ENCODE results near the gene HEXB.
"Not testable (repeated sequence)": the region's sequence is repeated elsewhere in the genome, so short reads cannot be mapped to it uniquely, and the experiment has no call there.

HEXB gene

DNA sequence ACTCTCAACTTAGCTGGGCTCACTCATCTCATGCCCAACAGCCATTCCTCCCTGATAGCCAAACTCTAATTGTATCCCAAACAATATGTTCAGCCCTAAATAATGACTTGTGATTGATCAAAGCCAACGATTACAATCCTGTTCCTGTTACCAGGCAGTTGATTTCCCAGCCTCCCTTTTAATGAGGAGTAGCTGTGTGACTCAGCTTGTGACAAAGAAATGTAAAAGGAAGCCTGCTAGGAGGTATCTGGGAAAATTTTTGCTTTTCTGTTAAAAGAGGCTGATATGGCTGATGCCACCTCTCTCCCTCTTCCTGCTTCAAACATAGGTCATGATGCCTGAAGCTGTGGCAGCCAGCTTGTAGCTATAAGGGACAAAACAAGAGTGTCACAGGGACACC is 24.9 kb upstream of the HEXB start:
- no peak for DNase-seq

- no peak for DNase-seq
These were observed 24.2 kb upstream of the HEXB start for GRCh38 chr5:74660873-74661272.

- DNase-seq: no peak
These were observed 20.5 kb upstream of the HEXB start for GRCh38 chr5:74664551-74664950.

GRCh38 chr5:74665273-74665672 is 19.8 kb upstream of the HEXB start:
- DNase-seq: no peak

GRCh38 chr5:74665816-74666215 is 19.2 kb upstream of the HEXB start:
- DNase-seq: no peak

- no peak for DNase-seq
These were observed 17.6 kb upstream of the HEXB start for GRCh38 chr5:74667396-74667795.

GRCh38 chr5:74669821-74670220 is 15.2 kb upstream of the HEXB start:
- DNase-seq: no peak

GRCh38 chr5:74670396-74671038 is 14.5 kb upstream of the HEXB start:
- DNase-seq: no peak

GRCh38 chr5:74672215-74672877 is 12.7 kb upstream of the HEXB start:
- no peak for DNase-seq

GRCh38 chr5:74673011-74673790 is 11.8 kb upstream of the HEXB start:
- no peak for DNase-seq

- DNase-seq: not testable (repeated sequence)
These were observed 8.6 kb upstream of the HEXB start for GRCh38 chr5:74676466-74676865.

DNA sequence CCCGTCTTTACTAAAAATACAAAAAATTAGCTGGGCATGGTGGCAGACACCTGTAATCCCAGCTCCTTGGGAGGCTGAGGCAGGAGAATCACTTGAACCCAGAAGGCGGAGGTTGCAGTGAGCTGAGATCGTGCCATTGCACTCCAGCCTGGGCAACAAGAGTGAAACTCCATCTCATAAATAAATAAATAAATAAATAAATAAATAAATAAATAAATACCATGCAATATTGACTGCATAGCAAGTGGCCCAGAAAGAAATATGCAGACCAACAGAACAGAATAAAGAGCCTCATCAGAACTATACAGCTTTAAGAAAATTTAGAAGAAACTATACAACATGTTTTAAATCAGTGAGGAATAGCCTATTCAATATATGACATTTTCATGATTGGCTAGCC is 6.9 kb upstream of the HEXB start:
- DNase-seq: not testable (repeated sequence)

DNA sequence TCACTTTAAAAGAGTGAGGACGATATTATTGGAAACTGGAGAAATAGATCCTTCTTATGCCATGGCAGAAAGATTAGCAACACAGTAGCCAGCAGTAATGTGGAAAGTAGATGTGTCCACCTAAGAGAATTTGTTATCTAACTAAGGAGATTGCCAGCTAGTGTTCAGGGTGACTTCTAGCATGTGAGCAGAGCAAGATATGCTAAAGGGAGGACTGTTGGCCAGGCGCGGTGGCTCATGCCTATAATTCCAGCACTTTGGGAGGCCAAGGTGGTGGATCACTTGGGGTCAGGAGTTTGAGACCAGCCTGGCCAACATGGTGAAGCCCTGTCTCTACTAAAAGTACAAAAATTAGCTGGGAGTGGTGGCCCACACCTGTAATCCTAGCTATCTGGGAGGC is 5.7 kb upstream of the HEXB start:
- not testable (repeated sequence) for DNase-seq

DNA sequence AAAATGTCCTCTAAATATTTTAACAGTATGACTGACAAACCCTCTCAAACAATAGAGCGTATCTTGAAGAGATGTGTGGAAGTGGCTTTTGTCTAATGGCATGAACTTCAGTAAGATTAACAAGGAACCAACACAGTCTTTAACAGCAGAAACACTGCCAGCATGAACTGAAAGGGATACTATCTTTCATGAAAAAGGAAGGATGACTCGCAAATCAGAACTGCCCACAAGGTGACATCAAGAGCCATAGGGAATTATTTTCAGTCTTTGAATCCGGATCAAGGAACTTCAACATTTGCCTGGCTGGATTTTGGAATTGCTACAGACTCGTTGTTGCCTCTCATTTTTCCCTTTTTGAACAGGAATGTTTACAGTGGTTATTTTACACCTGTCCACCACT is 5.1 kb upstream of the HEXB start:
- no peak for DNase-seq

GRCh38 chr5:74685979-74686631 is 1.1 kb downstream of the HEXB start:
- peak in 1 of 2 experiments; percentile 25 for DNase-seq

DNA sequence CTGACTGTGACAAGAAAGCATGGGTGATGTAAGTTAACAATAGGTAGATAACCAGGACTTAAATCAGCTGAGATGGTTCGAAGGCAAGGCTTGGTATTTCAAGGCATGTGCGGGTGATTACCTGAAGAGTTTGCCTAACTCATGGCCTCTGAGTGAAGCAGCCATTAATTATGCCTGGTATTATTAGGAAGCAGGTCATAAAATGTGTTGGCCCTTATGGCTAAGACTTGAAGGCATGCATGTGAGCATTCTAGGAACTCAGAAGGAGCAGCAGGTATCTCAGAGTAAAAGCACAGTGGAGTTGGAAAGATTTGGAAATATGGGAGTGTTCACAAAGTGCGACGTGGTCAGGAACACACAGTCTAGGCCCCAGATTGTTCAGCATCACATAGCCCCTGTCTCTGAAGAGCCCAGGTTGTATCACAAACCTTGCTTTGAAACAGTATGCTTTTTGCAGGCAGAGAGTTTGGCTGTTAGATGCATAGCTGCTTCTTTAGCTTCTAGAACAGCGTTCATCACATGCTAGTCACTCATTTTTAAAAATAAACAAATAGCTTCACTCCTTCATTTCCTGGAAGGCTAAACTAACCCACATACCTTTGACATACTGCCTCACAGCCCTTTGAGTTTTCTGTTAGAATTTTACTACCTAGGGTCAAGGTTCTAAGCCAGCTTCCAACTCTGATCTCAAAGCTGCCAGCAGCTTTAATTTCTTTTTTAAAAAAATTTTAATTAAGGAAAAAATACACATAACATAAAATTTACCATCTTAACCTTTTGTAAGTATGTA is 2.1 kb downstream of the HEXB start:
- no peak for DNase-seq

DNA sequence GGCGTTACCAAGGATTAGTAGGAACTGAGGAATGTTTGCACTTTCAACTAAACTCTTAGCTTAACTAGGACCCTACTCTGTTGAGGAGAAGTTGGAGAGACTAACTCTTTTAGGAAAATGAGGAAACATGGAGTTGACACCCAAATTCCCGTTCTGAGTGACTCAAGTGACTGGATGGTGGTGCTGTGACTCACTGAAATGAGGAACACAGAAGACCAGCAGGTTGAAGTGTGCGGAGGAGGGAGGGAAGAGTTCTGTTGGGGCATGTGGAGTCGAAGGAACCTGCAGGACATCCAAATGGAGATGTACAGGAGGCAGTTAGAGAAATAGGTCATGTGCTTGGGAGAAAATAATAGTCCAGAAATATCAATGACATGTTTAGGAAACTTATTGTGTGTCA is 8.2 kb downstream of the HEXB start:
- DNase-seq: no peak

DNA sequence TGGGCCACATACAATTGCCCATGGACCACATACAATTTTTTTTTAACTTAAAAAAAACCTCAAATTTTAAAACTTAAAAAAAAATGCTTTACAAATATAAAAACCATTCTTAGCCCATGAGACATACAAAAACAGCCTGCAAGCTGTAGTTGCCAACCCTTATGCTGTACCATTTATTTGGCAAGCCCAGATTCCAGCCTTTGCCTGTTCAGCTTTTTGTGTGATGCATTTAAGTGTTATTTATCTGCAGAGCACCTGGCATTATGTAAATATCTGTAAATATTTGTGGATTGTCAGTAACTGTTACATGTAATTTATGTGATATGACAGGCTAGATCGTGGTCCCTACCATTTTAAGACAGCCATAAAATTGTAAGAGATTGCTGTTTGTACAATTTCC is 32.6 kb downstream of the HEXB start:
- no peak for DNase-seq

DNA sequence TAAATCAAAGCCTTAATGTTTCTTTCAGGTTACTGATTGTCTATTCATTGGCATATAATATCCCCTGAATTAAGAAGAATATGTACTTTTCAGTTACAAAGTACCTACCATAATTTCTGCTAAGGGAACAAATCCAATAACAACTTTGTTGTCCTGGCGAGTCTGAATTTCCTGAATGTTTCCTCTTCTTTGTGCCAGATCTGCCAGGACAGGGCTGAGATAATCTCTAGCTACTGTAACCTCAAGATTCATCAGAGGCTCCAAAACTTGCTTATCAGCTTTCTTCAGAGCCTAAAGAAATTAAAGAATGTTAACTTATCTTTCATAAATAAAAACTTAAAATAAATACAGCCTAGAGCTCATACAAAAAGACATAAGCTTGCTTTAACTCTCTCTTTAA is 37.2 kb downstream of the HEXB start:
- no peak for DNase-seq

DNA sequence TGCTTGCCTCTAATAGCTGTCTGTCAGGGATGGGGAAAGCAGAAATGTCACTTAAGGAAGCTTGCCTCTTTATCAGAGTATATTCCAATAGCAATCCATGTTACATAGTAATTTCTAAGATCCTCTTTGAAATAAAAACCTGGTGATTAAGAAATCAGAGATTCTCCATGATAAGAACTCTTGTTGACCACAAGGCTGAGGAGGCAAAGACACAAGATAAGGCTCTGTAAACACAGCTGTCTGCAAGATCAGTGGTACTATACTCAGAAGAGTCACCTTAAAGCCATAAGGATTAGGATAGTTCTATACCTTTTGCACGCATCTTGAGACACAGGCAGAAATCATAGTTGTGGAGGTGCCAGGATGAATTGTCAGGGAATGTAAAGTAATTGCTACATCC is 40.3 kb downstream of the HEXB start:
- no peak for DNase-seq

- no peak for DNase-seq
These were observed 51.7 kb downstream of the HEXB start for GRCh38 chr5:74736759-74737158.

GRCh38 chr5:74738406-74738805 is 53.4 kb downstream of the HEXB start:
- DNase-seq: no peak

DNA sequence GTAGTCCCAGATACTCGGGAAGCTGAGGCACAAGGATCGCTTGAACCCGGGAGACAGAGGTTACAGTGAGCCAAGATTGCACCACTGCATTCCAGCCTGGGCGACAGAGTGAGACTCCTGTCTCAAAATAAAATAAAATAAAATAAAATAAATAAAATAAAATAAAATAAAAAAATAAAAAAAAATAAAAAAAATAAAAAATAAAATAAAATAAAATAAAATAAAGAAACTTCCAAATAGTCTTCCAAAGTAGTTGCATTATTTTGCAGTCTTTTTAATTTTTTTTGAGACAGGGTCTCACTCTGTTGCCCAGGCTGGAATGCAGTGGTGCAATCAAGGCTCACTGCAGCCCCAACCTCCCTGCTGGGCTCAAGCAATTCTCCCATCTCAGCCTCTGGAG is 63.7 kb downstream of the HEXB start:
- DNase-seq: not testable (repeated sequence)

All from activated T-cell treated with anti-CD3 and anti-CD28 coated beads, Interleukin-2, amount 50 U/mL, for 48 hours (primary cell).